Cardiac fibroblast (primary cell): Measurements from ENCODE around the gene JAGN1.
A peak's percentile ranks its signal among the peaks of the same experiment; 100 is the strongest.
"Not testable (repeated sequence)": the region's sequence is repeated elsewhere in the genome, so short reads cannot be mapped to it uniquely, and the experiment has no call there.

Experiments
- DNase-seq, 2 donors: peaks; one replicate each; pipeline versions ENCODE4 v3.0.0 to v3.0.0-alpha.2; 2010; ENCODE audit warnings: low read depth in 2 of 2
- H3K4me3 ChIP-seq, 2 donors: replicated peaks in 1 of 2; 1 replicate in 1 of 2; 2 replicates in 1 of 2; pipeline ENCODE4 v1.5.1; 2011; ENCODE audit warnings: low read depth in 2 of 2, low read length in 2 of 2, mild to moderate bottlenecking in 2 of 2, moderate library complexity in 1 of 2
- TF ChIP-seq, protein P1 (sequence below): IDR thresholded peaks from one replicate; pipeline ENCODE4 v1.5.1; 2011; ENCODE audit warnings: low read depth, mild to moderate bottlenecking, low read length, inconsistent platforms

The JAGN1 gene

DNA sequence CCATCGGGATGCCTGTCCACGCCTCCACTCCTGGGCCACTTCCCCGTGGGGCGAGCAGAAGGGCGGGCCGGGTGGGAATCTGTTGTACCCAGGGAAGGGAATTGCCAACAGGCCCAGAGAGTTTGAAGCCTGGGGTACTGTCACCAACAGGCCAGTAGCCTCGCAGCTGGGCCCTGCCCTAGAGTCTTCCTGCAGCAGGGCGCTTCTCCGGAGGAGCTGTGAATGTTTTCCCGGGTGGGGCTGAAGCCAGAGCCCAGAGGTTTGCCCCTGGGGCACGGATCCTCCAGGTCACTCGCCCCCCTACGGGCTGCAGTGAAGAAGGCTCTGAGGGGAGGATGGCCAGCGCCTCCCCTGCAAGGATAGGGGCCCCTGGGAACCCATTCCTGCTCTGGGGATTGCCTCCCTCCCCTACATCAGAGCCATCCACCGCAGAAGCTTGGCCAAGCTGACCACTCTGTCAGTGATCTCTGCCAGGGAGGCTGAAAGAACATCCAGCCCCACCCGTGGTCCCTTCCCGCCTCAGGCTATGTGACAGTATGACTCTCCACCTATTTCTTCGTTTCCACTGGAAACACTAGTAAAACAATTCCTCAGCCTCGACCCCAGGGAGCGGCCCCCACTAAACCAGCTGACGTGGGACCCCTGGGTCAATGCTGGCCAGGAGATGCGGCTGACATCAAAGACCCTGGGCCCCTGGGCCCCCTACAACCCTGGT, 27.2 kb upstream of the JAGN1 start:
- DNase-seq: no peak
- H3K4me3 ChIP-seq: no peak overlapping the region
- TF ChIP-seq, protein P1, sequence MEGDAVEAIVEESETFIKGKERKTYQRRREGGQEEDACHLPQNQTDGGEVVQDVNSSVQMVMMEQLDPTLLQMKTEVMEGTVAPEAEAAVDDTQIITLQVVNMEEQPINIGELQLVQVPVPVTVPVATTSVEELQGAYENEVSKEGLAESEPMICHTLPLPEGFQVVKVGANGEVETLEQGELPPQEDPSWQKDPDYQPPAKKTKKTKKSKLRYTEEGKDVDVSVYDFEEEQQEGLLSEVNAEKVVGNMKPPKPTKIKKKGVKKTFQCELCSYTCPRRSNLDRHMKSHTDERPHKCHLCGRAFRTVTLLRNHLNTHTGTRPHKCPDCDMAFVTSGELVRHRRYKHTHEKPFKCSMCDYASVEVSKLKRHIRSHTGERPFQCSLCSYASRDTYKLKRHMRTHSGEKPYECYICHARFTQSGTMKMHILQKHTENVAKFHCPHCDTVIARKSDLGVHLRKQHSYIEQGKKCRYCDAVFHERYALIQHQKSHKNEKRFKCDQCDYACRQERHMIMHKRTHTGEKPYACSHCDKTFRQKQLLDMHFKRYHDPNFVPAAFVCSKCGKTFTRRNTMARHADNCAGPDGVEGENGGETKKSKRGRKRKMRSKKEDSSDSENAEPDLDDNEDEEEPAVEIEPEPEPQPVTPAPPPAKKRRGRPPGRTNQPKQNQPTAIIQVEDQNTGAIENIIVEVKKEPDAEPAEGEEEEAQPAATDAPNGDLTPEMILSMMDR: no peak

DNA sequence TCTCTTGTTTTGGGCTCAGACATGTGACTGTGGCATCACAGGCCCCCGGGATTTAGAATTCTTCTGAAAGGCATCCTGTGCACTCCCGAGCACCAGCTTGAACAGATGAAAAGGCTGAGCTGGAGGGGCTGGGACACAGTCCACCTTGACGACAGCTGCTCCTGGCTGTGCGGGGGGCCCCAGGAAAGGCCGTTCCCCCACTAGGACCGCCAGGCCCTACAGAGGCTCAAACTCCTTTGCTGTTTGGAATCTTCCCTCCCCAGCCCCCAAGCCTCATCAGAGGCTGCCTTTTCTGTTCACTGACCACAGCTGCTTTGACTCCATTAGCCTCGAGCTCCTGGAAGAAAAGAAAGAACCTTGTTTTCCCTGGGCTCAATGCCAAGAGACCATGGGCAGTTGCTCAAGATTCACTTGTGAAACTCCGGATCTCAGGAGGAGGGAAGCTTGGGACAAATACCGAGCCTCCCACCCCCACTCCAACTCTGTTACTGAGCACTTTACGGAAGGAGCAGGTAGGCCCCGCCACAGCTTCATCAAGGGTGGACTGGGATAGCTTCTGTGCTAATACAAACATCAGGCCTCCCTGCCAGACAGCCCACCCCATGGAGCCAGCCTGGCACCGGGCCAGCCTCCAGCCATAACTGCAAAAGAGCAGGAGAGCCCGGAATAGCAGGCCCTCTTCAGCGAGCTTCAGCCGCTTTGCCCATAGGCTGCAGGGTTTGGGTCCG, 26.0 kb upstream of the JAGN1 start:
- H3K4me3 ChIP-seq: no peak overlapping the region
- TF ChIP-seq, protein P1: no peak
- peak; percentile 95 to 97 for DNase-seq

DNA sequence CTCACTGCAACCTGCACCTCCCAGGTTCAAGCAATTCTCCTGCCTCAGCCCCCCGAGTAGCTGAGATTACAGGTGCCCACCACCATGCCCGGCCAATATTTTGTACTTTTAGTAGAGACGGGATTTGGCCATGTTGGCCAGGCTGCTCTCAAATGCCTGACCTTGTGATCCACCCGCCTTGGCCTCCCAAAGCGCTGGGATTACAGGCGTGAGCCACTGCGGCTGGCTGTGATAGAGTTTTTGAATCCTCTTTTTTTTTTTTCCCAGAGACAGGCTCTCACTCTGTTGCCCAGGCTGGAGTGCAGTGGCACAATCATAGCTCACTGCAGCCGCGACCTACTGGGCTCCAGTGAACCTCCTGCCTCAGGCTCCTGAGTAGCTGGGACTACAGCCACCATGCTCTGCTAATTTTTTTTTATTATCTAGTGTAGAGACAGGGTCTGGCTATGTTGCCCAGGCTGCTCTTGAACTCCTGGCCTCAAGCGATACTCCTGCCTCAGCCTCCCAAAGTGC, 25.2 kb upstream of the JAGN1 start:
- not testable (repeated sequence) for DNase-seq, H3K4me3 ChIP-seq

DNA sequence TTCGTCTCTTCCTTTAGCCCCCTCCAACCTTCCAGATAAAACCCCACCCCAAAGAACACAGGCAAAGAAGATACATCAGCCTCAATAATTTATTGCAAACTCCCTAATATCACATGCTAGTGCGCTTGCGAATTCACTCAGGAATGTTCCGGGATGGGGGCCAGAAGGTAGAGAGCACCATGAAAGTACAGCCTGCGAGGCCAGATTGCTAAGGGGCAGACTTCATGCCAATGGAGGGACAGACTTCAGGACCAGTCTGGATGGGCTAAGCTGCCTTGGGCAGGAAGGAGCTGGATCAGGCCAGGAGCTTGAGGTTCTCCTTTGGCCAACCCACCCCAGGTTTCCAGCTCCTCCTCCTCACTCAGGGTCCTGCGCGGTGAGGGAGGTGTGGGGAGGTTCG, 23.8 kb upstream of the JAGN1 start:
- DNase-seq: peak; percentile 38 to 68
- no peak overlapping the region for H3K4me3 ChIP-seq
- TF ChIP-seq, protein P1: no peak

DNA sequence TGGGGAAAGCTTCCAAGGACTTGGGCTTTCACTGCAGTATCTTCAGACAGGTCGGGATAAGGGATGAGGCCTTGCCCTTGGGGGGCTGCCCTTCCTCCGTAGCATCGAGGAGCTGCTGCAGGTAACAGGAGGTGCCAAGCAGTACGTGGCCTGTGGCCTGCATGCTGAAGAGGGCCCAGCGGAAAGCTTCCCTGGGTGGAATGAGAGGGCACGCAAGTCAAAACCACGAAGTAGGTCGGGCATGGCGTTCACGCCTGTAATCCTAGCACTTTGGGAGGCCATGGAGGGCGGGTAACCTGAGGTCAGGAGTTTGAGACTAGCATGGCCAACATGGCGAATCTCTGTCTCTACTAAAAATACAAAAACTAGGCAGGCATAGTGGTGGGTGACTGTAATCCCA, 23.3 kb upstream of the JAGN1 start:
- TF ChIP-seq, protein P1: no peak
- no peak for DNase-seq
- no peak overlapping the region for H3K4me3 ChIP-seq

DNA sequence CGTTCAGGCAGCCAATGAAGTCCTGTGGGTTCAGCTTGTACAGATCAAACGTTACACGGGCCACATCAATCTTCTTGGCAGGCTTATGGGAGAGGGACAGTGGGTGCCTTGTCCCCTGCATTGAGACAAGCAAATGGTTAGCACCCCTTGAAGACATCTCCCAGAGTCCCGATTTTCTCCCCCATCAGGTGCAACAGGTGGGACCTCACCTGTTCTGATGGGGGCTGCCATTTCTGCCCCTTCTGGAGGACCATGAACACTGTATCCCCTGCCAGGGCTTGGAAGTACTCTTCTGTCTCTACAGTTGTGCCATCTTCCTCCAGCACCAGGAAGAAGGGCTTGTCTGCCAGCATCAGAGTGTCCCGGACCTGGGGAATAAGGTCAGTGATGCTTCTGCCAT, 20.5 kb upstream of the JAGN1 start:
- TF ChIP-seq, protein P1: no peak
- H3K4me3 ChIP-seq: no peak overlapping the region

DNA sequence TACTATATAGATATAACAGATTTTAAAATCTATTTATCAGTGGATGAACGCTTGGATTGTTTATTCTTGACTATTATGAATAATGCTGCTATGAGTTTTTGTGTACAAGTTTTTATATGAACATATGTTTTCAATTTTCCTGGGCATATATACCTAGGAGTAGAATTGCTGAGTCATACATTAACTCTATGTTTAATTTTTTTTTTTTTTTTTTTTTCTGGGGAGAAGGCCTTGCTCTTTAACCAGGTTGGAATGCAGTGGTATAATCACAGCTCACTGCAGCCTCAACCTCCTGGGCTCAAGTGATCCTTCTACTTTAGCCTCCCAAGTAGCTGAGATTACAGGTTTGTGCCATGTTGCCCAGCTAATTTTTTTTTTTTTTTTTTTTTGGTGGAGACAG, 19.4 kb upstream of the JAGN1 start:
- TF ChIP-seq, protein P1: no peak
- peak; percentile 67 to 83 for DNase-seq

More for the DNA sequence above, 20.5 kb upstream of the JAGN1 start:
- no peak for DNase-seq

DNA sequence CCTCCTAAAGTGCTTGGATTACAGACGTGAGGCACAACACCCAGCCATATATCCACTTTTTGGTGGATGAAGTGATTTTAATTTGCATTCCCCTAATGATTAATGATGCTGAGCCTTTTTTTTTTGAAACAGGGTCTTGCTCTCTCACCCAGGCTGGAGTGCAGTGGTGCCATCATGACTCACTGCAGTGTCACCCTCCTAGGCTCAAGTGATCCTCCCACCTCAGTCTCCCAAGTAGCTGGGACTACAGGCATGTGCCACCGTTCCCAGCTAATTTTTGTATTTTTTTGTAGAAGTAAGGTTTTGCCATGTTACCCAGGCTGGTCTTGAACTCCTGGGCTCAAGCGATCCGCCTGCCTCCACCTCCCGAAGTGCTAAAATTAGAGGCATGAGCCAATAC, 18.3 kb upstream of the JAGN1 start:
- not testable (repeated sequence) for DNase-seq, H3K4me3 ChIP-seq

More for the DNA sequence above, 19.4 kb upstream of the JAGN1 start:
- H3K4me3 ChIP-seq: no peak overlapping the region
